HT1080 (cell line): ENCODE results near the gene PDXP. TPM values are rescaled to one million over a fixed set of nuclear protein-coding genes. Genes with fewer than 3 reads are reported as not detected.

ENCODE experiments used
- DNase-seq: peaks from one replicate; pipeline ENCODE4 v3.0.0-alpha.2; 2015; ENCODE audit warnings: low read depth
- total RNA-seq: library from RNA; depleted of rRNA; stranded (reverse); fragments of >200 nt; shearing (Covaris generic); gene quantifications from 2 replicates; pipeline ENCODE4 v1.2.3, GENCODE V29; 2014

The PDXP gene
- total RNA-seq, 1 experiment from 2014 or later, result 52.0 TPM

DNA sequence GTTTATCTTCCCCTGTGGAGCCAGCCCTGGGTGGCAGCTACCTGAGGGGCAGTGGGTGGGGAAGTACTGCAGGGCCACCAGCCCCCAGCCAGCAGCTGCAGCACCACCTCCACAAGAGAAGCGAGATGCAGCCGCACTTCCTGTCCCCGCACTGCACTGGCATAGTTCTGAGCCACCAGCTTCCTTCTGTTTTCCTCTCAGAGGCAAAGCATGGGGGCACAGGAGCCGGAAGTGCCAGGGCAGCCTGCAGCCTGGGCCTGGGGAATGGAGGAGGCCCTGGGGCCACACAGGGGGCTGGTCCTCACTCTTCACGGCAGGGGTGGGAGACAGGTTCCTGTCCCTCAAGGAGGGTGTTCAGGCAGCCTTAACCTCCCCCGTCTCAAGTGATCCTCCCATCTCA is 31.0 kb upstream of the PDXP start:
- DNase-seq, result no peak

DNA sequence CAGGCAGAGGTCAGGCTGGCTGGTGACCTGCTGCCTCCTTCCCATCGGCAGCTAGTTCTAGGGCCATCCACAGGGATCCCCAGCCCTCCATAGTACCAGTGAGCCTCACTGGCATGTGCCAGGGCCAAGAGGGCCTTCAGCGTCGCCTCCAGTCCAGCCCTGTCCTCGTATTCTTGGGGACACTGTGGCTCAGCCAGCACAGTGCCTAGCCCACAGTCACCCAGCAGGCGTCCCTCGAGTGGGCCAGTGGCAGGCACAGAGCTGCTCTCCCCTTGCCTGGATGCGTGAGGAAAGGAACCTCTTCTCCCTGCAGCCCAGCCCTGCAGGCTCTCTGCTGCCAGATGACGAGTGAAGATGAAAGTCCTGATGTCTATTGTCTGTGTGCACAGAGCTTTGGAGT is 29.7 kb upstream of the PDXP start:
- no peak for DNase-seq

DNA sequence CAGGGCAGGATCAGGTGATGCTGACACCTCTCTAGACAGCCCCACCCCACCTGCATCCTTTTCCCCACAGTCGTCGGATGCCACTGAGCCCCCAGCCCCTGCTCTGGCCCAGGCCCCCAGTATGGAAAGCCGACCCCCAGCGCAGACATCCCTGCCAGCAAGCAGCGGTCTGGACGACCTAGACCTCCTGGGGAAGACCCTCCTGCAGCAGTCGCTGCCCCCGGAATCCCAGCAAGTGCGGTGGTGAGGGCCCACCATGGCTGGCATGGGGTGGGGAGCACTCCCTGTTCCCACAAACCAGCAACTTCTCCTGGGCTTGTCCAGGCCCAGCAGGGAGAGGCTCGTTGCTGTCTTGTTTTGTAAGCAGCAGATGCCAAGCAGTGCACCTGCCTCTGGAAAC is 28.6 kb upstream of the PDXP start:
- DNase-seq, result no peak

DNA sequence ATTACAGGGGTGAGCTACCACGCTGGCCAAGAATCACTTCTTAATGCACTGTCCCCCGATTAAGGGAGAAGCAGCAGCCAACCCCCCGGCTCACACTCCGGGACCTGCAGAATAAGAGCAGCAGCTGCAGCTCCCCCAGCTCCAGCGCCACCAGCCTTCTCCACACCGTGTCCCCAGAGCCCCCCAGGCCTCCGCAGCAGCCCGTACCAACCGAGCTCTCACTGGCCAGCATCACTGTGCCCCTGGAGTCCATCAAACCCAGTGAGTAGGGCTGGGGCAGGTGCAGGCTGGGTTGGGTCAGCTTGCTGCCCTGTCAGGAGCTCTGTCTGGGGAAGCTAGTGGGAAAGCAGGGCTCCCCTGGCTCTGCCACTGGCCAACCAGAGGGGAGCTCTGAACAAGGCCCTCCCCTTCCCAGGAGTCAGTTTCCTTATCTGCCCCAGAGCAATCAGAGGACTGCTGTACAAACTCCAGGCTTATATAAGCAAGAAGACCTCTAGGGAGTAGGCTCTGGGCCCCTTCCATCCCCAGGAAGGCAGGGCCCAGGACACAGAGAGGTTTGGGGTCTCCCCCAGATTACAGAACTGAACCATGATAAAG is 27.6 kb upstream of the PDXP start:
- DNase-seq, result no peak

DNA sequence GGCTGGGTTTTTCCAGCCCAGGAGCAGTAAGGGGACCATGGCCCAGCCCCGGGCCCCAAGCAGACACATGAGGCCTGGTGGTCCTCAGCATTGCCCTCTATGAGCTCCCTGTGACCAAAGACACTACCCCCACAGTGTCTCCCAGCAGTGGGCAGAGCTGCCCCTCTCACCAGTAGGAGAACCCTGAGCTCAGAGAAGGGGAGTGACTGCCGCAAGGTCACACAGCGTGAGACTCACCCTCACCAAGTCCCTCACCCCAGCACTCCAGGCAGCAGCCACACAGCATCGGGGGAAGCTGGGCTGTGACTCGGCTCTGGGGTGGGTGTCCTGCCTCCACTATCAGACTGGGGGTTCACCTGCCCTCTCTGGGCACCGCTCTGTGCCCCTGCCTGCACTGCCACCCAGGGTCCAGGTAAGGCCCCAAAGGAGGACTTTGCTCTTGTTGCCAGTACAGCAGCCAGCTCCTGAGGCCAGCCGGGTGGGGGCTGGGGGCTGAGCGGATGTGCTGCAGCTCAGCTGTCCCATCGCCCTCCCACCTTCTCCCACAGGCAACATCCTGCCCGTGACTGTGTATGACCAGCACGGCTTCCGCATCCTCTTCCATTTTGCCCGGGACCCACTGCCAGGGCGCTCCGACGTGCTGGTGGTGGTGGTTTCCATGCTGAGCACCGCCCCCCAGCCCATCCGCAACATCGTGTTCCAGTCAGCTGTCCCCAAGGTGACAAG is 26.9 kb upstream of the PDXP start:
- DNase-seq, result no peak

DNA sequence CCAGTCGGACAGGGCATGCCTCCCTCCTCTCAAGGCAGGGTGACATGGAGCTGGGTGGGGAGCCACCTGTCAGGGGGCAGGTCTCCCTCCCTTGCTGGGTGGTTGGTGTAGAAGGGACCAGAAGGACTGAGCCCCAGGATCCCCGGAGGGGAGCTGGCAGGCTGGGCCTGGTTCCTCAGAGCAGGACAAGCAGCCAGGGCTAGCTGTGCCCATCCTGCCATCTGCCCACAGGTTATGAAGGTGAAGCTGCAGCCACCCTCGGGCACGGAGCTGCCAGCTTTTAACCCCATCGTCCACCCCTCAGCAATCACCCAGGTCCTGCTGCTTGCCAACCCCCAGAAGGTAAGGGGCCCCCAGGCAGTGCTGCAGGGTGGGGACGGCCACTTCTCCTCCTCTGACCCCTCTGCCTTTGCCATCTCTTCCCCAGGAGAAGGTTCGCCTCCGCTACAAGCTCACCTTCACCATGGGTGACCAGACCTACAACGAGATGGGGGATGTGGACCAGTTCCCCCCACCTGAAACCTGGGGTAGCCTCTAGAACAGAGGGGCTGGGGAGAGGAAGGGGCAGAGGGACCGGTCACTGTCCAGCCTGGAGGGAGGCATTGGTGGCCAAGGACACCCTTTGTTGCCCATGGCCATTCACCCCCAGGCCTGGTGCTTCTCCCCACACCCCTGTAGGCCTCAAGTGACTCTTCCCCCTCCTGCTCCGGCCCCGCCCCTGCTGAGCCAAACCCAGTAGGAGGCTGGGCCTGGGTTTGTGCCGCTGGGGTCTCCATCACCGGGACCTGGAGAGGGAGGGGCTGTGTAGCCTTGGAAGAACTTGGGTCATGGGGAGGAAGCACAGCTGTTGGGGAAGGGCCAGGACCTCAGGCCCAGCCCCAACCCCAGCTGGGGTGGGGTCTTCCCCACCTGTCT is 26.1 kb upstream of the PDXP start:
- DNase-seq, result no peak

DNA sequence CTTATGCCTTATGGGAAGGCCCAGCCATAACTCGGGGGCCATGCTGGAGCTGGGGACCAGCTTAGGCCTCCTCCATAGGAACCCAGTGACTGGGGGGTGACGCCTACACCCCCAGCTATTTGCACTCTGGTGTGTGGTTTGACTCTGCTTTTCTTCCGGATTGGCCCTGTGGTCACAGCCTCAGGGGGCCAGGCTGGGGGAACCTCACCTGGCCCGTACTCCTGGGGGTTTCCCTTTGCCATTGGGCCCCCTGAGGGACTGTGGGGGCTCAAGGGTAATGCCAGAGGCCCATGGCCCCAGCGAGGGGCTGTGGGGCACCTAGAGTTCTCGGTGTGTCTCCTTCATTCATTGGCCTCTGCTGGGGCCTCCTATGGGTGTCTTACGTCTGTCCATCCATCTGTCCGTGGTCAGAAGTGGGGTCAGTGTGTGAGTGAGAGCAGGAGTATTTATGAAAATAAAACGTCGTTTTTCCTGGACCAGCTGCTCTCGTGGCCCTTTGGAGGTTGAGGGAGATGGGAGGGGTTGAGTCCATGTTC is 25.4 kb upstream of the PDXP start:
- DNase-seq, result no peak

DNA sequence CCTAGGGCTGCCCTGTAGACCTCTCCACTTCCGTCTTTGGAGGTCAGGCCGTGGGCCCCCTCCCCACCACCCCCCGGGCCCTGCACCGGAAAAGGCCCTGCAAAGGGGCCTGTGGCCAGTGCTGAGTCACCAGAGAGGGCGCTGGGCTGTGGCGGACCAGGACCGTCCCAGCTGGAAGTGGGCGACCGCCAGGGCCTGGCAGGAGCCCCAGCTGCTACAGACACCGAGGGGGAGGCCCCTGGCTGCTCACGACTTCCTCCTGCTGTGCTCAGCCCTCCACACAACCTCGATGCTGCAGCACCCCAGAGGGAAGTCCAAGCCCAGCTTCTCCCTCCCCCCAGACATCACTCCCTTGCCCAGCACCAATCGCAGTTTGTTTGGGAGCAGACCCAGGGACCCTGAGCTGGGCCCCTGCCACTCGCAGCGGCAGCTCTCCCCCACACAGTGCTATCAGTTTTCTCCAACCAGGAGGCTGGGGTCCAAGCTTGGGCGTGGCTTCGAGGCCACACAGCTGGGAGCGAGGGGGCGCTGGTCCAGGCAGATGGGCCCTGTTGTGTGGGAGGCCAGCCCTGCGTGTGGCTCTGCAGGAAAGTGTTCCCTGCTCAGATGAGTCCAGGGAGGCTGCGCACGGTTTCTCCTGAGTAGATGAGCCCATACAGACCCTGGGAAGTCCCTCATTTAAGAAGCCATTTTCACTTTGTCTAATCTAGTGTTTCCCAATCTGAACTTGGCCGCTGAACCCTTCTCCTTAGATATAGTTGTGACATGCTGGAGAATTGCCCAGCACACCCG is 24.7 kb upstream of the PDXP start:
- DNase-seq, result peak; percentile 80

DNA sequence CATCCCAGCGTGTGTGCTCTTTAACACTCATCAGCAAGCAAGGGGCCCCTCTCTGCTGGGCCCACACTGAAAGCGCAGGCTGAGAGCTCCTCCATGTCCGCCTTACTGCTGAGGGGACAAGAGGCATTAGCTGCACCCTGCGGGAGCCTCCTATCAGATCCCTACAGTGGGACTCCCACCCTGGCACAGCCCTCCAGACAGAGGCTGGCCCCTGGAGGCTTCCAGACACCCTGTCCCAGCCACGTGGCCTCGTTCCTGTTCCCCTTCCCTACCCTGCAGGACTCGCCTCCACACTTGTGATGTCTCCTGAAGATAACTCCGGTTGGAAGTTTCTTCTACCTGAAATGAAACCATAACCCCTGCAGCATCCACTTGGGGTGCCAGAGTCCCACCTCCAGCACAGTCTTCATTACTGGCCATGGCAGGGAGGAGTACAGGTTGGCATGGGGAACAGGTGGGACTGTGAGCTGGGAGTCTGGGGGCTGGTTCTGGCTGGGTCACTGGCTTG is 24.1 kb upstream of the PDXP start:
- no peak for DNase-seq

DNA sequence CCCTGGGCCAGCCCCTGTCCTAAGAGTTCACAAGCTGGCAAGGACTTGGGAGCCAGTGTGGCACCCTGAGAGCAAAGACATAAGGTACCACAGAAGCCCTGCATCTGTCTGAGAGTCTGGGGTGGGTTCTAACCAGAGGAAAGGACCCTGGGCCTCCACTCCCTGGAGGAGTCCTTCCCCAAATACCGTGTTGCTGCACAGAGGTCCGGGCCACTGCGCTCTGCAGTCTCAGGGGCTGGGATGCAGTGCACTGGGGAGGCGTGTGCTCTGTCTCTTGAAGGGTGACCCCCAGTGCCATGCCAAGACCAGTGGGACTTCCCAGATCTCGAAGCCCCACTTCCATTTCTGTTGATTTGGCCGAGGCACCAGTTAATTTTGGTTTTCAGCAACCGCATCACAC is 23.4 kb upstream of the PDXP start:
- no peak for DNase-seq

DNA sequence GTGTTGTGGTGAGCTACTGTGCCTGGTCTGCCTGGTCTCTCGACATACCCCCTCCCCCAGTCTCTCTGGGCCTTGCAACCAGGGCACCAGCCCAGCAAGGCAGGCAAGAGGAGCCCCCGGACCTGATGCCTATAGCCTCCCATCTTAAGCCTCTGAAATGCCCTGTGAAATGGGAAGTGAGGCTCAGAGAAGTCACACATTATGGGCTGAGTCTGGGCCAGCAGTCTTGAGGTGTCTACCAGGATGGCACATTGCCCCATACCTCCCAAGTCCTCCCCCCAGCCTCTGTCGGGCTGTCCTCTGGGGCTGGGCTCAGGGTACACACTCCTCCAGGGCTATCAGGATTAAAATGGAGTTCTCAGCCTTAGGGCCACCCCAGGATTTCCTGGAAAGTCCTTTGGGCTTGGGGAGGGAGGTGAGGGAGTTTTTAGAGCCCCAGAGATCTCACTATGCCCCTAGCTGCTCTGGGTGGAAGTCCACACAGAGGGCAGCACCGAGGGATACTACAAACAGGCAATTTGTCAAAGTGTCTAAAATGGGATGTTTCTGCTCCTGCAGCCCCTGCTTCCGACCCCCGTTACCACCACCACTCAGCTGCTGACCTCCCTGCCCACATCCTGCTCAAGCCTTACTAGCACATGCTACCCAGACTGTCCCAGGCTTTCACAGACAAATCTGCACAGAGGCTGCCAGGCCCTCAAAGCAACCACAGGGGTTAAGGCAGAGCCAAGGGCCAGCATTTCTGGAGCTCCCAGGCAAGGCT is 22.2 kb upstream of the PDXP start:
- peak; percentile 84 for DNase-seq

DNA sequence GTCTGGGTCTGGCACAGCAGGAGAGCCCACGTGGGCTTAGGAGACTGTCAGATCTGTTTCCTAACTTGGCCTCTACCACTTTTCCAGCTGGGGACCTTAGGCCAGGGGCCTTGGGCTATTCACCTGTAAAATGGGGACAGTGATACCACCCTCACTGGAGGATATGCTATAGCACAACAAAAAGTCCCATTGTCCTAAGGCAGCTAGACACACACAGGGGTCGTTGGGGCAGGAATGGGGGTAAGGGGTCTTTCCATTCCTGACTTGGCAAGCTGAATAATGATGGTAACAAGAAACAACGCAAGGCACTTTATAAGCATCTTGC is 21.6 kb upstream of the PDXP start:
- no peak for DNase-seq

DNA sequence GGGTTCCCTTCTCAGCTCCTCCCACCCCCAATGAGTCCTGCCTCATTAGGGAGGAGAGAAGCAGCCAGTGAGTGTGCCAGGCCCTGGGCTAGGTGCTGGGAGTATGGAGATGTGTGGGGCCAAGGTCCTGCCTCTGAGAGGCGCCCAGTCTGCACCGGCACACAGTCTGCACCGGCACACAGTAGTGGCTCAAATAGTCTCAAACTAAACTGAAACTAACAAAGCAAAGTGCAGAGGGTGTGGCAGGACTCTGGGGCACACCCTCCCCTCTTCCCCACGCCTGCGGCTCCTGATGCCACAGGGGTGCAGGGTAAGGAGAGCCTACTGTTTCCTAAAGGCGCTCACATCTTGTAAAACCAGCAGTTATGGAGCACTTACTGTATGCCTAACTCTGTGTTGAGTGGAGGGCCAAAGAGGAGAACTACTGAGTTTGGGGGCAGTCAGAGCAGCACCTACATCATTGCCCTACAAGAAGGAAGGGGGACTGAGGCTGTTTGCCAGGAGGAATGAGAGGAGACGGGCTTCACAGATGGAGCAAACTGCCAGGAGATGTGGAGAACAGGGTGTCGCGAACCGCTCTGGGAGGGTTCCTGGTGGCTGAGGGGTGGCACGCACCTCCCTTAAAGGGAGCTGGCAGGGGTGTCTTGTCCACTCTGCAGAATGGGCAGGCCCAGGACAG is 20.0 kb upstream of the PDXP start:
- DNase-seq, result no peak

DNA sequence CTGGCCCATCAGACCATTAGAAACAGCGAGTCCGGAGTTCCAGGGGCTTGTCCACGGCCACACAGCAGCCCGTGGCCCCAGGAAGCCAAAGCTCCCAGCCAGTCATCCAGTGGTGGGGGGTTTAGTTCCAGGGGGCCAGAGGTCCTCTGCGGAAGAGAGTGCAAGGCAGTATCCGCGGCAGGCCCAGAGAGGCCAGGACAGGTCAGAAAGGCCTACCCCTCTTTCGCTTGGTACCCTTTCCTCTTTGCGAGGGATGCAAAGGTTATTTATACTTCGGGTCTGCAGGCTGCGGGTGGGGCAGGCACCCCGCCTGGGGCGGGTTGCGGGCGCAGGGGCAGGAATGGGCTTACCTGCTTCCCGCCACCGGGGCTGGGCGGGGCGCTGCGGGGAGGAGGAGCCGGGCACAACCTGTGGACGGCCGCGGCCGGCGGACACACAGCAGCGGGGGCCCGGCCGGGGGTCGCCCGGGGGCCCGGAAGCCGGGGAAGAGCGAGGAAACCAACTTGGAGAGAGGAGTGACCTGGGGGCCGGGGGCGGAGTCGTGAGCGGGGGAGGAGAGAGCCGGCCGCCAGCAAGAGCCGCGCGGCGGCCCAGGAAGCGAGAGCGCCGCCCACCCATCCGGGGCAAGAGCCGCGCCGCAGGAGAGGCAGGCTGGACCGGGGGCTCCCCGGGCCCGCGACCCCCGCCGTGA is 19.3 kb upstream of the PDXP start, which contains the start of gene SH3BP1:
Gene SH3BP1, plus strand, starts transcription at position 600 of the 691 bp plus-strand sequence. CDS start 119 bp downstream, outside the sequence.
- no peak for DNase-seq

DNA sequence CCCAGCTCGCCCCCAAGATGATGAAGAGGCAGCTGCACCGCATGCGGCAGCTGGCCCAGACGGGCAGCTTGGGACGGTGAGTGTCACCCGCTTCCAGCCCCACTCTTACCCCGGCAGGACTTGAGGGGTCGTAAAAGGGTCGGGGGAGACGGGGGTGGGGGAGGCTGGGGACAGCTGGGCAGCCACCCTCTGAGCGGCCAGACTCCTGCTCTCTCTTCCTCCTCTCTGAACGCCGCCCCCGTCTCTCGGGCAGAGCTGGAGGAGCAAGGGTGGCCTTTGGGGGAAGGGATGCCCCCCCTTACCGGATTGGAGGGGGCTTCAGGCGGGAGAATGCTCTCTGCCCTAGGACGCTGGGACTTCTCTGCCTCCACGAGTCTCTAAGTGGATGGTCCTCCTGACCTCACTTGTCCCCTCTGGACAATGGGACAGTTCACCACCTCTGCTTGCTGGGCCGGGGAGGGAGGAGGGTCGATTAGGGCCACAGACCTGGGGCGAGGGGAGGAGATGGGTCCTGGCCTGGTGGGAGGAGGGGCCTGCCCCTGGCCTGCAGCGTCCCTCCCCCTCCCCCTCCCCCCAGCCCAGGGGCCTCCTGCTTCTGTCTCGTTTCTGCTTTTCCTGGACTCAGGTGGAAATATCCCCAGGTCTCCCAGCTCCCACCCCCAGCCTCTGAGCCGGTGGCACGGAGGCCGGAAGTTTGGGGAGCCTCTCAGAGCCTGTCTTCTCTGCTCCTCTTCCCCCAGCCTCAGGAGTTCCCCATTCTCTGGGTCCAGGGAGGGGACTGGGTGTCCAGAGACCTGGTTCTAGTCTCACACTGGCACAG is 18.5 kb upstream of the PDXP start:
- no peak for DNase-seq

DNA sequence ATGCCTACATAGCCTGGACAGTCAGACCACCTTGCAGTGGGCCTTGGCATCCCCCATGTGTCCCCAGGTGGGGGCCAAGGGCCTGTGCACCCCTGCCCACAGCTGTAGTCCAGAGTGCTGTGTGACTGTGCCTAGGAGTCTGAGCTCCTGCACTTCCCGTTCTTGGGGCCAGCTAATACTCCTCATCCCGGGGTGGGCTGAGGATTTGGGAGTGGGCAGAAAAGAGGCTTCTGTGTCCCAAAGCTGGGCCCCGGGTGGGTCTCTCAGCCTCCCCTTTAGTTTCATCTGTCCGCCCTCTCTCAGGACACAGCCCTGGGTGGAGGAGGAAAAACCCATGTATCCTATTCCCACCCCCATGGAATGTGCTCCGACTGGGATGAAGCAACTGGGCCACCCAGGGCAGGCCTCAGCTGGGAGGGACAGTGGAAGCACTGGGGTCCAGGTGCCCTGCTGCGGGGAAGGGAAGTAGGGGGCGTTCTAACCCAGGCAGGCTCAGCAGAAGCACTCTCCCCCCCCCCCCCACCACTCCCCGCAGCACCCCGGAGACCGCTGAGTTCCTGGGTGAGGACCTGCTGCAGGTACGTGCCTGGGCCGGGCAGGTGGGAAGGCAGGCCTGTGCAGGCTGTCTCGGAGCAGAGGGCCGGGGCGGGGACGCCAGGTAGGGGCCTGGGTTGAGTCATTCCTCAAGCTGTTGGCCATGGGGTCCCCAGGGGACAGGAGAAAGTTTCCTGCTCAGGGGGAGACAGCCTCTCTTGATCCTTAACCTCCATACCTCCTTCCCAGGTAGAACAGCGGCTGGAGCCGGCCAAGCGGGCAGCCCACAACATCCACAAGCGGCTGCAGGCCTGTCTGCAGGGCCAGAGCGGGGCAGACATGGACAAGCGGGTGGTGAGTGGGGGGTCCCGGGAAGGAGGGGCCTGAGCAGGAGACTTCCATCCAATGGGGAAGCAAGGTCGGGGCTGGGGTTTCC is 17.6 kb upstream of the PDXP start:
- DNase-seq, result no peak

DNA sequence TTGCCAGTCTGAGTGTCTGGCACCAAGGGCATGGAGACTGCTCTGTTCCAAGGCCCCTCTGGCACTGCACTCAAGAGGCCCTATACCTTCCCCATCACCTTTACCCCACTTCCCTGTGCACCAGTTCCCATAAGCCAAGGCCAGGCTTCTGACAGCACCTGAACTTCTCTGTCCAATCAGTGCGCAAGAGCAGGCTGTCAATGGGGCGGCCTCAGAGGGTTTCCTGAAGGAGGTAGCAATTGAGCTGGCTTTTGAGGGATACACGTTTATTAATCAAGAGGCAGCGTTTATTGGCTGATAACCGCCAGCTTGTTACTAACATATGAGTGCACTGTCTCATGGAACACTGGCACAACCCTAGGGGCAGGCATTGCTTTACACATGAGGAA is 17.0 kb upstream of the PDXP start:
- DNase-seq, result no peak
